Calu3 (cell line): ENCODE data around the gene FRY. TPM values are rescaled to one million over a fixed set of nuclear protein-coding genes. Genes with fewer than 3 reads are reported as not detected.
A peak's percentile ranks its signal among the peaks of the same experiment; 100 is the strongest.
"Not testable (repeated sequence)": the region's sequence is repeated elsewhere in the genome, so short reads cannot be mapped to it uniquely, and the experiment has no call there.

Source experiments
- Bru-seq: library from RNA; stranded (reverse); fragments of 400-500 nt; gene quantifications from one replicate; lab custom pipeline; 2021; lab: Mats Ljungman, UMichigan
- BruChase-seq, 2 experiments: library from RNA; stranded (reverse); fragments of 400-500 nt; gene quantifications; one replicate each; lab custom pipeline; 2021; lab: Mats Ljungman, UMichigan
- BruUV-seq: library from RNA; stranded (reverse); fragments of 400-500 nt; replicated peaks from 2 replicates; lab custom pipeline; 2021; lab: Mats Ljungman, UMichigan
- CTCF ChIA-PET: fragments of 300-600 bp; sonication (Branson Sonifier 250); formaldehyde crosslinking; loops from one replicate; lab custom pipeline; 2022; ENCODE audit warnings: antibody characterized with exemption; lab: Charles Lee
- DNase-seq: peaks from one replicate; pipeline ENCODE4 v3.0.0; 2022
- H3K27ac Mint-ChIP-seq: one replicate; pipeline ENCODE4 v1.8.0; 2022; ENCODE audit warnings: mixed read lengths; ENCODE audit not compliant: unreplicated experiment
- H3K27me3 Mint-ChIP-seq: one replicate; pipeline ENCODE4 v1.8.0; 2022; ENCODE audit warnings: mixed read lengths; ENCODE audit not compliant: unreplicated experiment
- H3K36me3 Mint-ChIP-seq: one replicate; pipeline ENCODE4 v1.8.0; 2022; ENCODE audit warnings: mild to moderate bottlenecking, moderate library complexity, mixed read lengths; ENCODE audit not compliant: insufficient read depth, unreplicated experiment
- H3K4me1 Mint-ChIP-seq: one replicate; pipeline ENCODE4 v1.8.0; 2022; ENCODE audit warnings: mild to moderate bottlenecking, low read depth, mixed read lengths; ENCODE audit not compliant: unreplicated experiment
- H3K4me3 Mint-ChIP-seq: one replicate; pipeline ENCODE4 v1.8.0; 2022; ENCODE audit warnings: mild to moderate bottlenecking, low read depth, moderate library complexity, mixed read lengths; ENCODE audit not compliant: unreplicated experiment
- H3K9me3 Mint-ChIP-seq: one replicate; pipeline ENCODE4 v1.8.0; 2022; ENCODE audit warnings: low read depth, mixed read lengths; ENCODE audit not compliant: unreplicated experiment
- CTCF ChIP-seq: fragments of 200-600 bp; IDR thresholded peaks from one replicate; pipeline ENCODE4 v1.8.0; 2022; ENCODE audit warnings: antibody characterized with exemption; ENCODE audit not compliant: unreplicated experiment
- intact Hi-C: fragments of 100-400 bp; cut with micrococcal nuclease; formaldehyde crosslinking; loops from one replicate; pipeline ENCODE4 v1.10.0; 2022; ENCODE audit not compliant: unreplicated experiment
- long read RNA-seq: library from polyadenylated mRNA; stranded (forward); transcript quantifications from one replicate; pipeline ENCODE4 v2.0.0, GENCODE V29; 2022
- total RNA-seq: library from RNA; stranded (reverse); gene quantifications from 2 replicates; pipeline ENCODE4 v1.2.3, GENCODE V29; 2022

Gene FRY
- total RNA-seq = 3.2 and 6.2 TPM in 2 replicates
- Bru-seq, nascent RNA = percentile 43 among the genes with signal in this experiment
- percentile 32 among the genes with signal in this experiment for BruChase-seq, experiment 1, labeled RNA remaining after a 6-hour chase
- percentile 32 among the genes with signal in this experiment for BruChase-seq, experiment 2, labeled RNA remaining after a 2-hour chase
- long read RNA-seq = 0 reads

- Mint-ChIP-seq H3K9me3 (no peaks in the 10 kb centered on the region), H3K36me3 (peaks cover 17% of the 10 kb centered on the region), H3K4me3 (peak within 1 kb of the TSS; percentile 84), H3K27me3 (no peaks in the 10 kb centered on the region), H3K4me1 (peaks cover 17% of the 10 kb centered on the region), H3K27ac (no peak within 1 kb of the TSS)
- intact Hi-C loops = no loop called here
- no peak for TF ChIP-seq CTCF
- peak; percentile 30 for DNase-seq
- CTCF ChIA-PET = interaction anchor here (1.1 kb wide), 1 partner anchor 121 kb away, joined by 5 read pairs; no protein-coding TSS in a partner anchor
- no TSS peak for BruUV-seq
Observed at GRCh38 chr13:32031025-32031814, at the start of gene FRY. Gene FRY, plus strand, starts transcription at chr13:32031774. Its CDS starts 22 bp downstream, at chr13:32031796.

GRCh38 chr13:31982124-31982523, 49.5 kb upstream of the FRY start:
- BruUV-seq = no TSS peak
- no peaks in the 10 kb centered on the region for H3K36me3 Mint-ChIP-seq
- intact Hi-C loops = loop anchor here (5.0 kb wide), 2 partner anchors 55 to 70 kb away; no protein-coding TSS in a partner anchor
- peak; percentile 43 for DNase-seq
- H3K27me3 Mint-ChIP-seq = no peaks in the 10 kb centered on the region
- no peaks in the 10 kb centered on the region for H3K9me3 Mint-ChIP-seq
- peaks cover 19% of the 10 kb centered on the region for H3K4me1 Mint-ChIP-seq
- CTCF ChIA-PET = interaction anchor here (0.5 kb wide), 1 partner anchor 82 kb away, joined by 3 read pairs; no protein-coding TSS in a partner anchor
- peak overlapping the region; percentile 71 for H3K27ac Mint-ChIP-seq
- no peak for TF ChIP-seq CTCF
- H3K4me3 Mint-ChIP-seq = peak overlapping the region; percentile 9

- no peaks in the 10 kb centered on the region for H3K36me3 Mint-ChIP-seq
- no TSS peak for BruUV-seq
- CTCF ChIA-PET = interaction anchor here (0.6 kb wide), 1 partner anchor 325 kb away, joined by 6 read pairs; no protein-coding TSS in a partner anchor
- peak overlapping the region; percentile 9 for H3K4me3 Mint-ChIP-seq
- intact Hi-C loops = loop anchor here (5.0 kb wide), 2 partner anchors 55 to 70 kb away; no protein-coding TSS in a partner anchor
- peaks cover 19% of the 10 kb centered on the region for H3K4me1 Mint-ChIP-seq
- DNase-seq = peak; percentile 83
- H3K27ac Mint-ChIP-seq = peak overlapping the region; percentile 71
- no peaks in the 10 kb centered on the region for H3K27me3 Mint-ChIP-seq
- H3K9me3 Mint-ChIP-seq = no peaks in the 10 kb centered on the region
- TF ChIP-seq CTCF = no peak
Observed at GRCh38 chr13:31982540-31982939, 49.0 kb upstream of the FRY start.

- H3K9me3 Mint-ChIP-seq, BruUV-seq, H3K27me3 Mint-ChIP-seq, DNase-seq, CTCF ChIA-PET, H3K4me3 Mint-ChIP-seq, H3K36me3 Mint-ChIP-seq: not testable (repeated sequence)
- Mint-ChIP-seq H3K27ac (peak overlapping the region; percentile 31), H3K4me1 (peaks cover 19% of the 10 kb centered on the region)
- intact Hi-C loops = loop anchor here (5.0 kb wide), 2 partner anchors 56 to 71 kb away; no protein-coding TSS in a partner anchor
Observed at GRCh38 chr13:31983696-31984095, 47.9 kb upstream of the FRY start.

GRCh38 chr13:31984388-31984787, 47.2 kb upstream of the FRY start:
- intact Hi-C loops = loop anchor here (5.0 kb wide), 2 partner anchors 57 to 72 kb away; no protein-coding TSS in a partner anchor
- BruUV-seq, H3K27me3 Mint-ChIP-seq, H3K36me3 Mint-ChIP-seq, H3K4me3 Mint-ChIP-seq, H3K27ac Mint-ChIP-seq, CTCF ChIA-PET, DNase-seq, H3K9me3 Mint-ChIP-seq: not testable (repeated sequence)
- peaks cover 19% of the 10 kb centered on the region for H3K4me1 Mint-ChIP-seq
